IMR-90 (cell line): ENCODE data around the gene SEMA5A. TPM values are rescaled to one million over a fixed set of nuclear protein-coding genes. Genes with fewer than 3 reads are reported as not detected.

Experiments
- ATAC-seq: fragments of 200-7000 bp; cut with Tn5 transposase; 2 replicates; pipeline ENCODE4 v1.9.1; 2020; ENCODE audit warnings: low read depth, mild to moderate bottlenecking, moderate library complexity
- BruUV-seq: library from RNA; stranded (reverse); fragments of 400-500 nt; replicated peaks from 2 replicates; lab custom pipeline; 2021; lab: Mats Ljungman, UMichigan
- CTCF ChIA-PET: fragments of 300-600 bp; formaldehyde crosslinking; extraction: SDS; loops from one replicate; lab custom pipeline; 2021; ENCODE audit warnings: antibody characterized with exemption; lab: Yijun Ruan, JAX
- POLR2A ChIA-PET: fragments of 300-600 bp; sonication (Branson Sonifier 250); formaldehyde crosslinking; loops from one replicate; lab custom pipeline; 2022; ENCODE audit warnings: antibody characterized with exemption; ENCODE audit not compliant: unreplicated experiment; lab: Charles Lee
- DNase-seq: peaks from one replicate; pipeline ENCODE4 v3.0.0; 2013
- H2AFZ ChIP-seq: replicated peaks from 2 replicates; pipeline ENCODE3; 2013; ENCODE audit warnings: low read length, mild to moderate bottlenecking; ENCODE audit not compliant: poor library complexity
- H2AK5ac ChIP-seq: 2 replicates; pipeline ENCODE4 v1.6.1; 2013; ENCODE audit warnings: low read depth, low read length, inconsistent platforms
- H2AK9ac ChIP-seq: replicated peaks from 2 replicates; pipeline ENCODE3; 2013; ENCODE audit warnings: mild to moderate bottlenecking, low read depth, low read length, moderate library complexity; ENCODE audit not compliant: poor library complexity
- H2BK120ac ChIP-seq: 2 replicates; pipeline ENCODE4 v1.6.1; 2013; ENCODE audit warnings: low read depth, low read length, inconsistent platforms
- H2BK15ac ChIP-seq: 3 replicates; pipeline ENCODE4 v1.6.1; 2013; ENCODE audit warnings: low read depth, low read length, inconsistent platforms
- H2BK20ac ChIP-seq: 2 replicates; pipeline ENCODE4 v1.6.1; 2013; ENCODE audit warnings: low read depth, mild to moderate bottlenecking, inconsistent platforms, low read length, moderate library complexity
- H2BK5ac ChIP-seq: 2 replicates; pipeline ENCODE4 v1.6.1; 2013; ENCODE audit warnings: mild to moderate bottlenecking, low read depth, low read length, inconsistent platforms; ENCODE audit not compliant: poor library complexity, severe bottlenecking
- H3K14ac ChIP-seq: replicated peaks from 2 replicates; pipeline ENCODE4 v1.6.1; 2013; ENCODE audit warnings: low read depth, low read length, inconsistent platforms
- H3K18ac ChIP-seq: 2 replicates; pipeline ENCODE4 v1.6.1; 2013; ENCODE audit warnings: low read depth, low read length, control low read depth
- H3K23ac ChIP-seq: 2 replicates; pipeline ENCODE4 v1.6.1; 2013; ENCODE audit warnings: low read depth, low read length, inconsistent platforms
- H3K27ac ChIP-seq: 2 replicates; pipeline ENCODE4 v1.5.1; 2013; ENCODE audit warnings: mild to moderate bottlenecking, control low read depth, low read length; ENCODE audit not compliant: insufficient read depth
- H3K27me3 ChIP-seq: 2 replicates; pipeline ENCODE4 v1.6.1; 2013; ENCODE audit warnings: low read length; ENCODE audit not compliant: control insufficient read depth, insufficient read depth
- H3K36me3 ChIP-seq: 2 replicates; pipeline ENCODE4 v1.6.1; 2013; ENCODE audit warnings: low read length, mixed read lengths; ENCODE audit not compliant: control insufficient read depth, insufficient read depth
- H3K4ac ChIP-seq: 2 replicates; pipeline ENCODE4 v1.6.1; 2013; ENCODE audit warnings: low read depth, low read length, inconsistent platforms
- H3K4me1 ChIP-seq: 2 replicates; pipeline ENCODE4 v1.6.1; 2013; ENCODE audit warnings: low read length, mixed read lengths; ENCODE audit not compliant: control insufficient read depth, insufficient read depth
- H3K4me2 ChIP-seq: 2 replicates; pipeline ENCODE4 v1.6.1; 2013; ENCODE audit warnings: low read depth, mild to moderate bottlenecking, control low read depth, low read length, moderate library complexity
- H3K4me3 ChIP-seq: 2 replicates; pipeline ENCODE4 v1.5.1; 2013; ENCODE audit warnings: low read depth, mild to moderate bottlenecking, control low read depth, low read length, moderate library complexity; ENCODE audit not compliant: insufficient read depth
- H3K56ac ChIP-seq: 2 replicates; pipeline ENCODE4 v1.6.1; 2013; ENCODE audit warnings: low read length, inconsistent platforms; ENCODE audit not compliant: insufficient read depth; ENCODE audit errors: extremely low read depth
- H3K79me1 ChIP-seq, 2 experiments: 2 replicates each; pipeline ENCODE4 v1.6.1; 2013; ENCODE audit warnings: low read length in 2 of 2, inconsistent platforms in 1 of 2, low read depth in 1 of 2
- H3K9ac ChIP-seq: 2 replicates; pipeline ENCODE4 v1.6.1; 2013; ENCODE audit warnings: low read depth, low read length, control low read depth
- H3K9me1 ChIP-seq: 2 replicates; pipeline ENCODE4 v1.6.1; 2013; ENCODE audit warnings: low read length, inconsistent platforms; ENCODE audit not compliant: insufficient read depth
- H3K9me3 ChIP-seq: 2 replicates; pipeline ENCODE4 v1.6.1; 2013; ENCODE audit warnings: low read length; ENCODE audit not compliant: control insufficient read depth, insufficient read depth
- H4K20me1 ChIP-seq: 2 replicates; pipeline ENCODE4 v1.6.1; 2013; ENCODE audit warnings: low read length, inconsistent platforms; ENCODE audit not compliant: insufficient read depth
- H4K5ac ChIP-seq: 2 replicates; pipeline ENCODE4 v1.6.1; 2013; ENCODE audit warnings: mild to moderate bottlenecking, low read depth, low read length, control low read depth
- H4K8ac ChIP-seq, 2 experiments: 2 replicates each; pipeline ENCODE4 v1.6.1; 2013; ENCODE audit warnings: low read depth in 2 of 2, low read length in 2 of 2, control low read depth in 1 of 2, inconsistent platforms in 1 of 2
- H4K91ac ChIP-seq: 2 replicates; pipeline ENCODE4 v1.6.1; 2013; ENCODE audit warnings: low read depth, low read length, inconsistent platforms; ENCODE audit not compliant: insufficient read depth
- BHLHE40 ChIP-seq: fragments of 150-350 bp; IDR thresholded peaks from 2 replicates; pipeline ENCODE4 v1.6.1; 2016; ENCODE audit warnings: mild to moderate bottlenecking, low read depth, low read length
- CEBPB ChIP-seq: IDR thresholded peaks from 2 replicates; pipeline ENCODE4 v1.6.1; 2012; ENCODE audit warnings: low read depth, low read length, improper control_type of control experiment
- FOS ChIP-seq: fragments of 150-350 bp; IDR thresholded peaks from 2 replicates; pipeline ENCODE4 v1.6.1; 2016; ENCODE audit warnings: low read depth, low read length
- MAFK ChIP-seq: IDR thresholded peaks from 2 replicates; pipeline ENCODE4 v1.6.1; 2012; ENCODE audit warnings: low read depth, low read length, improper control_type of control experiment
- MAZ ChIP-seq: IDR thresholded peaks from 2 replicates; pipeline ENCODE4 v1.6.1; 2012; ENCODE audit warnings: low read depth, mild to moderate bottlenecking, low read length, improper control_type of control experiment, moderate library complexity, borderline replicate concordance
- NFE2L2 ChIP-seq: fragments of 150-350 bp; IDR thresholded peaks from 2 replicates; pipeline ENCODE4 v1.6.1; 2016; ENCODE audit warnings: low read depth, mild to moderate bottlenecking, low read length
- POLR2A ChIP-seq: IDR thresholded peaks from 2 replicates; pipeline ENCODE4 v1.6.1; 2012; ENCODE audit warnings: mild to moderate bottlenecking, low read depth, low read length
- RFX5 ChIP-seq: IDR thresholded peaks from 2 replicates; pipeline ENCODE4 v1.8.0; 2012; ENCODE audit warnings: low read depth, mild to moderate bottlenecking, low read length, moderate library complexity
- USF2 ChIP-seq: fragments of 150-350 bp; IDR thresholded peaks from 2 replicates; pipeline ENCODE4 v1.6.1; 2017; ENCODE audit warnings: mild to moderate bottlenecking, antibody characterized with exemption, low read length, low read depth
- WGBS, 2 experiments: methylation state at CpG; one replicate each; pipeline versions ENCODE4 v1.1.5 to v1.1.7; 2013; ENCODE audit warnings: missing lambda C conversion rate in 2 of 2; ENCODE audit not compliant: insufficient read length in 1 of 2; ENCODE audit errors: extremely low coverage in 2 of 2; 5-methylcytosine and 5-hydroxymethylcytosine counted together
- dilution Hi-C: fragments of 300-500 bp; cut with HindIII; formaldehyde crosslinking; loops from one replicate; pipeline ENCODE4 v1.14.3; 2018; ENCODE audit warnings: low sequenced_read_pairs; ENCODE audit not compliant: unreplicated experiment
- in situ Hi-C: fragments of 300-500 bp; cut with MboI; formaldehyde crosslinking; loops from 3 replicates; pipeline ENCODE4 v1.14.3; 2019; ENCODE audit warnings: low sequenced_read_pairs, inconsistent platforms, mixed read lengths
- intact Hi-C: fragments of 100-400 bp; cut with micrococcal nuclease; formaldehyde crosslinking; loops from 2 replicates; pipeline ENCODE4 v1.10.0; 2022
- polyA plus RNA-seq, 3 experiments: library from polyadenylated mRNA; depleted of rRNA; stranded (reverse); fragments of >200 nt; gene quantifications; 2 replicates each; pipeline ENCODE4 v1.2.3, GENCODE V29; 2012; ENCODE audit warnings: low replicate concordance in 1 of 3
- total RNA-seq: library from RNA; depleted of rRNA; stranded (reverse); fragments of >200 nt; gene quantifications from 2 replicates; pipeline ENCODE4 v1.2.3, GENCODE V29; 2012
- TF ChIP-seq, protein P1 (sequence below): conservative IDR thresholded peaks from 2 replicates; pipeline ENCODE4 v1.5.1; 2012; ENCODE audit warnings: mild to moderate bottlenecking, low read depth, low read length, improper control_type of control experiment
- TF ChIP-seq, protein P2 (sequence below): fragments of 150-350 bp; IDR thresholded peaks from 2 replicates; pipeline ENCODE4 v1.6.1; 2016; ENCODE audit warnings: low read depth, mild to moderate bottlenecking, low read length, moderate library complexity, borderline replicate concordance

SEMA5A gene
- total and polyA plus RNA-seq, 2 of the 4 experiments (the other 2 are of a cell fraction), result 8.2 to 9.9 TPM

GRCh38 chr5:9314558-9314957, 231.3 kb downstream of the SEMA5A start:
- Histone ChIP-seq H3K14ac (no peak overlapping the region), H4K5ac (no peak overlapping the region), H3K27ac (no peak overlapping the region), H3K36me3 (peaks cover 8% of the 10 kb centered on the region; the same call in 1 of the 2 replicates), H3K23ac (no peak overlapping the region), H2AK5ac (no peak overlapping the region), H3K4me3 (no peak overlapping the region), H3K79me1 (peaks cover 0 to 6% of the 10 kb centered on the region in 2 experiments; a peak in 2 of 4 replicates), H3K56ac (no peak overlapping the region), H3K4me1 (no peaks in the 10 kb centered on the region), H2BK120ac (no peak overlapping the region), H4K91ac (no peak overlapping the region), H3K27me3 (no peaks in the 10 kb centered on the region), H2AFZ (peak overlapping the region; percentile 23), H2BK15ac (no peak overlapping the region), H3K9ac (no peak overlapping the region), H2BK5ac (no peak overlapping the region), H3K4ac (no peak overlapping the region), H3K9me3 (no peaks in the 10 kb centered on the region), H3K9me1 (peaks cover 3% of the 10 kb centered on the region; the same call in 1 of the 2 replicates), H3K4me2 (no peak overlapping the region), H3K18ac (no peak overlapping the region), H4K20me1 (no peaks in the 10 kb centered on the region), H2AK9ac (no peak overlapping the region), H2BK20ac (no peak overlapping the region), H4K8ac (no peak overlapping the region)
- intact Hi-C loops (loop anchor here (2.0 kb wide), 1 partner anchor 72 kb away; no protein-coding TSS in a partner anchor), dilution Hi-C loops (no loop called here), in situ Hi-C loops (no loop called here)
- TF ChIP-seq FOS (no peak), POLR2A (no peak), MAFK (no peak), RFX5 (no peak), USF2 (no peak), BHLHE40 (no peak), MAZ (no peak), NFE2L2 (no peak), CEBPB (no peak)
- TF ChIP-seq, protein P1, sequence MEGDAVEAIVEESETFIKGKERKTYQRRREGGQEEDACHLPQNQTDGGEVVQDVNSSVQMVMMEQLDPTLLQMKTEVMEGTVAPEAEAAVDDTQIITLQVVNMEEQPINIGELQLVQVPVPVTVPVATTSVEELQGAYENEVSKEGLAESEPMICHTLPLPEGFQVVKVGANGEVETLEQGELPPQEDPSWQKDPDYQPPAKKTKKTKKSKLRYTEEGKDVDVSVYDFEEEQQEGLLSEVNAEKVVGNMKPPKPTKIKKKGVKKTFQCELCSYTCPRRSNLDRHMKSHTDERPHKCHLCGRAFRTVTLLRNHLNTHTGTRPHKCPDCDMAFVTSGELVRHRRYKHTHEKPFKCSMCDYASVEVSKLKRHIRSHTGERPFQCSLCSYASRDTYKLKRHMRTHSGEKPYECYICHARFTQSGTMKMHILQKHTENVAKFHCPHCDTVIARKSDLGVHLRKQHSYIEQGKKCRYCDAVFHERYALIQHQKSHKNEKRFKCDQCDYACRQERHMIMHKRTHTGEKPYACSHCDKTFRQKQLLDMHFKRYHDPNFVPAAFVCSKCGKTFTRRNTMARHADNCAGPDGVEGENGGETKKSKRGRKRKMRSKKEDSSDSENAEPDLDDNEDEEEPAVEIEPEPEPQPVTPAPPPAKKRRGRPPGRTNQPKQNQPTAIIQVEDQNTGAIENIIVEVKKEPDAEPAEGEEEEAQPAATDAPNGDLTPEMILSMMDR, result no peak
- TF ChIP-seq, protein P2, sequence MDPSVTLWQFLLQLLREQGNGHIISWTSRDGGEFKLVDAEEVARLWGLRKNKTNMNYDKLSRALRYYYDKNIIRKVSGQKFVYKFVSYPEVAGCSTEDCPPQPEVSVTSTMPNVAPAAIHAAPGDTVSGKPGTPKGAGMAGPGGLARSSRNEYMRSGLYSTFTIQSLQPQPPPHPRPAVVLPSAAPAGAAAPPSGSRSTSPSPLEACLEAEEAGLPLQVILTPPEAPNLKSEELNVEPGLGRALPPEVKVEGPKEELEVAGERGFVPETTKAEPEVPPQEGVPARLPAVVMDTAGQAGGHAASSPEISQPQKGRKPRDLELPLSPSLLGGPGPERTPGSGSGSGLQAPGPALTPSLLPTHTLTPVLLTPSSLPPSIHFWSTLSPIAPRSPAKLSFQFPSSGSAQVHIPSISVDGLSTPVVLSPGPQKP, result no peak
- 67% methylated on average over 2 of the region's 6 CpGs; no CpG with 5 or more reads in 1 of the 2 experiments for WGBS, 2 experiments
- CTCF ChIA-PET, result interaction anchor here (0.5 kb wide), 1 partner anchor 9 kb away, joined by 4 read pairs; no protein-coding TSS in a partner anchor
- BruUV-seq, result no TSS peak
- no peak for DNase-seq
- POLR2A ChIA-PET, result no interaction called here
- no peak for ATAC-seq
